ENCODE data around the gene TMEM176B.
"Not testable (repeated sequence)": the region's sequence is repeated elsewhere in the genome, so short reads cannot be mapped to it uniquely, and the experiment has no call there.

The TMEM176B gene

GRCh38 chr7:150790416-150791075, 9.6 kb downstream of the TMEM176B start:
- no peak for DNase-seq (ENCODE audit: low read depth)

DNA sequence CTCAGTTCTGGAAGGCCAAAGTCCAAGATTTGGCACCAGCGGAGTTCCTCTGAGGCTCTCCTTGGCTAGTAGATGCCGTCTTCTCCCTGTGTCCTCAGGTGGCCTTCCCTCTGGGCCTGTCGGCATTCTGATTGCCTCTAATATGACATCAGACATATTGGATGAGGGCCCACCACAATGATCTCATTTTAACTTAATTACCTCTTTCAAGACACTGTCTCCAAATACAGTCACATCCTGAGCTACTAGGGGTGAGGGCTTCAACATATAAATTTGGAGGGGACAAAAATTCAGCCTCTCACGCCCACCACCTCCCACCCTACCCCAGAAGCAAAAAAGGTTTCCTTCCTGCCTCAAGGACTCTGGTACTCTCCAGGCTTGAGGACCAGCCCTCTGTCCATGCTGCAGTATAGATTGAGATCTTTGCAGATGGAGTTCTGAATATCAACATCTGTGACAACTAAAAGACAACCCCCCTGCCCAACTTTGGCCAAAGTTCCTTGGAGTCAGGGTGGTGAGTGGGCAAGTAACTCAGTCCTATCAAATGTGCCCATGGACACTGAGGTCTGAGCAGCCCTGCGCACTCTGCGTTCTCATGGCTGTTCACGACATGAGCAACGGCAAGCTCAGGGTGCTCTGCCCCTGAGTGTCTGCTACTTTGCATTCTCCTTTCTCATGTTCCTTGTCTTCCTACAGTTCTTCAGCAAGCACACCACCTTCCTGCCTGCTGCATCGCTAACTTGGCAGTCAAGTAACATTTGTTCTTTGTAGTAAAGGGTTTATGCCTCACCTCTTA, 11.5 kb downstream of the TMEM176B start:
- DNase-seq (ENCODE audit: low read depth) = no peak

- DNase-seq (ENCODE audit: low read depth) = peak; percentile 71
Observed at GRCh38 chr7:150787321-150788281, 12.6 kb downstream of the TMEM176B start.

- no peak for DNase-seq (ENCODE audit: low read depth)
Observed at GRCh38 chr7:150784954-150785353, 15.2 kb downstream of the TMEM176B start.

DNA sequence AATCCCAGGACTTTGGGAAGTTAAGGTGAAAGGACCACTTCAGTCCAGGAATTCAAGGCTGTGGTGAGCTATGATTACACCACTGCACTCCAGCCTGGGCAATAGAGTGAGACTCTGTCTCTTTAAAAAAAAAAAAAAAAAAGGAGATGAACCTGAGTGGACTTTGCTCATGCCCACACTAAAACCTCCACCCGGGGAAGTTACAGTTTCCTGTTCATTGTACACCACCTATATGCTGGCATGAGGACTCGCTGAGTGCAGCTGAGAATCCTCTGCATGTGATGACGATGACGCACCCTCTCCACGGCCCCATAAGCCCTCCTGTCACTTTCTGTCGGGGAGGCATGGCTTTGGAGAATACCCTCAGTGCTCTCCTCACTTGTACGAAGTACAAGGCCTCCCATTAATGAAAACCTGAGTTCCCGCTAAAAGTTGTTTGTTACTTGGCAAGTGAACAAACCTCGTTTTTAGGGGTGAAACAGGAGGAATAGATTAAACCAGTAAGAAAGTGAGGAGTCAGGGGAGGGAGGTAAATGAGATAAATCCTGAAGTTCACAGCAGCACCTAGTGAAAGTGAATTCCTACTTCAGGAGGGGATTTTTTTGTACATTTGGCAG, 15.9 kb downstream of the TMEM176B start:
- no peak for DNase-seq (ENCODE audit: low read depth)

DNA sequence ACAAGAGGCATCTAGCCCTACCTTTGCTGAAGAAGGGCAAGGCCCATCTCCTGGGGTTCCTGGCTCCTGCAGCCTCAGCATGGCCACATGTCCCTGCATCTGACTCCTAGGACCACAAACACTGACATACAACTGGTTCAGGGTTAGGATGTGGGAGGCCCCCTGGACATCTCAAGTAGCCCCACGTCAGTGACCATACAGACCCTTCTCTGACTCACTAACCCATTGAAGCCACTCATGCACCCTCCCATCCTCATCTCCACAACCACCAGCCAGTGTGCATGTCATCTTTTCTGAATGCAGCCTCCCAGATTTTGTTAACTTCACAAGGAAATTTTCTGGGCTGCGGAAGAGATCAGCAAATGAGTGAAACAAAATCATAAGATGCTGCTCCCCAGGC, 18.2 kb downstream of the TMEM176B start:
- no peak for DNase-seq (ENCODE audit: low read depth)

DNA sequence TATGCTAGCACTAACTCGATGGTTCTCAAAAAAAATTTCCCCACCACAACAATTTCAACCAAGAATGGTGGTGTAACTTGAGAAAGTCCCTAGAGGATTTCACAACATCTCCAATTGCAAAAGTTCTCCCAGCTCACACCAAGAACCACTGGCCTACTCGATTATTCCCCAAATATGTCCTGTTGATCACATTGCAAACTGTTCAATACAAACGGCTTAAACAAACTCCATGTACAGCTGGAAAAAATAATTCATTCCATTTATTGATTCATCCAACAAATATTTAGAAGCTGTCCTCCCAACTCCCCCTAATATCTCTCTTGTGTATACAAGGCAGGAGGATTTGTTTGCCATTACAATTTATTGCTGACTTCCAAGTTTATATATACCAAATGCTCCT, 19.1 kb downstream of the TMEM176B start:
- DNase-seq (ENCODE audit: low read depth) = no peak

- DNase-seq (ENCODE audit: low read depth) = no peak
Observed at GRCh38 chr7:150780292-150780691, 19.9 kb downstream of the TMEM176B start.

- no peak for DNase-seq (ENCODE audit: low read depth)
Observed at GRCh38 chr7:150778738-150779301, 21.3 kb downstream of the TMEM176B start.

DNA sequence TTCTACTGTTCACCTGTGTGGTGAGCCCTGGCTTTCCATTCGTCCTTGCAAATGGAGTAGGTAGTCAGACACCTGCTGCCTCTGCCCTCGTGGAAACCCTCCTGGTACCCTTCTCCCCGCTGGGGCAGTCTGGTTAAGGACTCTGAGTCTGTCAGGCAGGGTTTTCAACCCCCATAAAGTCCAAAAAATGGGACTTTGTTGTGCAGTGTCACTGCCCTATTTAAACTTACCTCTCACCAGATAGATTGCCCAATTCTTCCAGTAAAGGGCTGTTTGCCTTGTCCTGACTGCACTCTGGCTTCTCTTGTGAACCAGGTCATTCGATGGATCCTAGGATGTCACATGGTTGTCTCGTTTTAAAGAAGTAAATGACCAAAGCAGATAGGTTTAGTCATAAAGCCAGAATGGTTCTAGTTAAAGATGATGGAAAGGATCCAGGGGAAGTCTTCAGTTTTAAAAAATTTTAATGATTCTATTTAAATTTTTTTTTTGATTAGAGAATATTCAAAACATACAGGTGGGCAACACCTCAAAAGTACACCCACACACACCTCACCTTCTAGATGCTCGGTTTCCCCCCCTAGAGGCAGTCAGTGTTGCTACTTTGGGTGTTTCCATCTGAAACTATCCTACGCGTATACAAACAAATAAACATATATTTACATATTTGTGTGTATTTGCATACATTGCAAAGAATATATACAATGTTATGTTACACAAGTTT, 22.0 kb downstream of the TMEM176B start:
- DNase-seq (ENCODE audit: low read depth) = no peak

DNA sequence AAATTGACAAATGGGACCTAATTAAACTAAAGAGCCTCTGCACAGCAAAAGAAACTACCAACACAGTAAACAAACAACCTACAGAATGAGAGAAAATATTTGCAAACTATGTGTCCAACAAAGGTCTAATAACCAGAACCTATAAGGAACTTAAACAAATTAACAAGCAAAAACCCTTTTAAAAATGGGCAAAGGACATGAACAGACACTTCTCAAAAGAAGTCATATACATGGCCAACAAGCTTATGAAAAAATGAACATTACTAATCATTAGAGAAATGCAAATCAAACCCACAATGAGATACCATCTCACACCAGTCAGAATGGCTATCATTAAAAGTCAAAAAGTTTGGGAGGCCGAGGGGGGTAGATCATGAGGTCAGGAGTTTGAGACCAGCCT, 26.0 kb downstream of the TMEM176B start:
- DNase-seq (ENCODE audit: low read depth) = not testable (repeated sequence)

GRCh38 chr7:150769768-150770167, 30.4 kb downstream of the TMEM176B start:
- DNase-seq (ENCODE audit: low read depth) = no peak

DNA sequence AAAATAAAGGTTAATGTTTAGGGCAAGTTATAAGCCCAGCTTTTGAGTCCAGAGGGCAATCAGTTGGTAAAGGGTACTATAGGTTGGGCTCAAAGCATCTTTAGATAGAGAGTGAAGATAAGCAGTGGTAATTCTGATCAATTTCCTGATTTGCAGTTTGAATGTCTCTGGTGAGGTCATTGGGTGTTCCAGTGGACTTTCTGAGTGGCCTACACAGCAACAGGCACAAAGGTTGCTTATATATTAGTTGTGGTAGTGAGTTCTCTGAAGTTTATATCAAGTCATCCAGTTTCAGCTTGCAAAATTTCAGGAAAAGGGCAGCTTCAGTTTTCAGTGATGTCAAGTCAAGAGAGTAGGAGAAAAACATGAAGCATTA, 33.8 kb downstream of the TMEM176B start:
- no peak for DNase-seq (ENCODE audit: low read depth)

DNA sequence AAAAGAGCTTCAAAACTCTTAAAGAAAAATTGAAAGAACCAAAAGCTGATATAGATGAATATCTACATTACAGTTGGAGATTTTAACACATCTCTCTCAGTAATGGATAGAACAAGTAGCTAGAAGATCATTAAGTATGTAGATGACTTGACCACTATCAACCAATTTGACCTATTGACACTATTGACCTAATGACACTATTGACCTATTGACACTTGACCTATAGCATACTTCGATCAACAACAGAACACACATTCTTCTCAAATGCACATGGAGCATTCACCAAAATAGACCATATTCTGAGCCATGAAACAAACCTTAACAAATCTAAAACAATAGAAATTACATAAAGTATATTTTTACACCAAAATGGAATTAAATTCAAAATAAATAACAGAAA, 40.7 kb downstream of the TMEM176B start:
- DNase-seq (ENCODE audit: low read depth) = no peak

DNA sequence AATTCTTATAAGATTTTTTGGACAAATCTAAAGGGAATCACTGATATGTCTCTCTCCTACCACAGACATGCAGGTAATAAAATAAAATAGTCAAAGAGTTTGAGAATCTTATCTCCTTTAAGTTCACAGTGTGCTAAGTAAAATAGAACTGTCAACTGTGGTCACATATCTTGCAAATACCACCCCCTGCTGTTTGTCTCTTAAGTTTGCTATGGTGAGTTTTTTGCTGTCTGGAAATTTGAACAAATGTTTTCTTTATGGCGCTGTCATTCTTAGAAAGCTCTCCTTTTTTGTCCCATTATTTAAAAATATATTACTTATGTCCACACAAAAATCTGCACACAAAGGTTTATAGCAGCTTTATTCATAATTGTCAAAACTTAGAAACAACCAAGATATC, 43.3 kb downstream of the TMEM176B start:
- no peak for DNase-seq (ENCODE audit: low read depth)

GRCh38 chr7:150756166-150756565, 44.0 kb downstream of the TMEM176B start:
- no peak for DNase-seq (ENCODE audit: low read depth)

DNA sequence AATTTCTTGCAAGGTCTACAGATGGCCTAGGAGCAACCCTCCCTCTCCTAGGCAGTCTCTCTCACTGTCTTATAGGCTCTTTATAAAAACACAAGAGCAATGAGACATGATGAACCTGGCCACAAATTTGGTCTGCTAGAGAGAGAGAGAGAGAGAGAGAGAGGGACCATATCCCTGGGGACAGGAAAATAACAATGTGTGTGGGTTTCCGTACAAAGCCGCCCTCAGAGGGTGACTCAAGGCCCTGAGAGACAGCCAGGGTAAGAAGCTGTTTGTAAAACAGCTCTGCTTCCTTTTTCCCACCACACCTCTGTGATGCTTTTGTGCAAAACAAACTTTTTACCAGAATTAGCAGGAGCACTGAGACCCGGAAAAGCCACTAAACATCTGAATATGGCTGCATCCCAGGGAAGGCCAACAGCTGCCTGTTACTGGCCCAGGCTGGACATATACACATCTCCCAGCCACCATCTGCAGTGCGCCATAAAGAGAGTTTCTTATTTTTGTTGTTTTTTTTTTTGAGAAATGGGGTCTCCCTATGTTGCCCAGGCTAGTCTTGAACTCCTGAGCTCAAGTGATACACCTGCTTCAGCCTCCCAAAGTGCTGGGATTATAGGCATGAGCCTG, 44.6 kb downstream of the TMEM176B start:
- no peak for DNase-seq (ENCODE audit: low read depth)

DNA sequence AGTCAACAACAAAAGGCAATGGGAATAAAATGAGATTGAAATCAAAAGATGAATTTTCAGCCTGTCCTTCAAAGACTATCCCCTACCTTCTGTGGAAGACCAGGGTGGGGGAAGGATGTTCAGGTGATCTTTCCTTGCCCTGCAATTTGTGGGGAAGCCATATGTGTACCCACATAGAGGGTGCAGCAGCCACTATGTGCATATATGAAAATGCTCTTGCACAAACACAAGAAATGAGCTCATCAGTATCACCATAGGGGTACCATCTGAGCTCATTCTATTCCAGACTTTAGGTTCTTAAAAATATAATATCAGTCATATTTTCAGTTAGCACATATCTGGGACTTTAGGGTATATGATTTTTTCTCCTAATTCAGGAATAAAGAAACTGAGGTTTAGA, 45.2 kb downstream of the TMEM176B start:
- DNase-seq (ENCODE audit: low read depth) = no peak

- DNase-seq (ENCODE audit: low read depth) = no peak
Observed at GRCh38 chr7:150753826-150754603, 46.1 kb downstream of the TMEM176B start.

DNA sequence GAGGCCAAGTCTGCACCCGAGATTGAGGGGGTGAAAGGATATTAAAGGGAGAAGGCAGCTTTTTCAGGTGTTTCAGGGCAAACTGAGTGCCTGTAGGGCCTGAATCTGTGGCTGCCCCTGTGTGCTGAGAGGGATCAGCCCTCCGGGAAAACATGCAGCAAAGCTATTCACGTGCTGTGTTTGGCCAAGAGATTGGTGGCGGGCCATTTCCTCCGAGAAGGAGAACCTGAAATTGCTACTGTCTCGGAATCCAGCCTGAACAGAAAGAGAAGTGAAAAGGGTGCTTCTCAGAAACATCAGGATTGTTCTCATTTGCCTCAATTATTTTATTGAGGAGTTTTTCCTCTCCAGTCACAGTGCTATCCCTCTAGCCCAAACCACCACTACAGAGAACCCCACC, 46.9 kb downstream of the TMEM176B start:
- no peak for DNase-seq (ENCODE audit: low read depth)
